ENCODE results near the gene ABLIM1. TPM values are rescaled to one million over a fixed set of nuclear protein-coding genes. Genes with fewer than 3 reads are reported as not detected.

ABLIM1 gene
- total RNA-seq, 1 donor from 2014 or later: 76.9 TPM

DNA sequence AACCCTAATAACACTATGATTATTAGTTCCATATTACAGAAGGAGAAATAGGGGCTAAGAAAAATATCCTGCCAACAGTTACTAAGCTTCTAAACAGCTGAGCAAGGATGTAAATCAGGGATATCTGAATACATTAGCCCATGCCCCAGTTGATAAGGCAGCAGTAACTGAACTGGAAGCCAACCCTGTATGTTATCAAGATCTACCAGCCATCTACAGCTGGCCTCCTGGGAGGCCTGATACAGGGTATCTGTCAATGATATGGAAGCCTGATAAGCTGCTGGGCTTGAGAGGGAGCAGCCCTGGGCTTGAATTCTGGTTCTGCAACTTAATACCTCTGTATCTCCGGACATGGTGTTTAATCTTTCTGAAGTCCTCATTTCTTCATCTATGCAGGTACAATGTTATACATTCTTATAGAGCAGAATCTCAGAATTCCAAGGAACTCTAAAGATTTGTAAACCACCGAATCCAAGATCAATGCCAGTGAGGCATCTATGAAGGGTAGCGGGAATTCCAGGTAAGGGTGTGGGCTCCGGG lies 215.9 kb downstream of the ABLIM1 start:
- Mint-ChIP-seq H3K4me1 (no peaks in the 10 kb centered on the region), H3K27me3 (no peaks in the 10 kb centered on the region), H3K9me3 (no peaks in the 10 kb centered on the region), H3K4me3 (no peak overlapping the region), H3K27ac (no peak overlapping the region), H3K36me3 (ENCODE audit: low read depth) (peaks cover 92% of the 10 kb centered on the region)
- TF ChIP-seq, protein P1, sequence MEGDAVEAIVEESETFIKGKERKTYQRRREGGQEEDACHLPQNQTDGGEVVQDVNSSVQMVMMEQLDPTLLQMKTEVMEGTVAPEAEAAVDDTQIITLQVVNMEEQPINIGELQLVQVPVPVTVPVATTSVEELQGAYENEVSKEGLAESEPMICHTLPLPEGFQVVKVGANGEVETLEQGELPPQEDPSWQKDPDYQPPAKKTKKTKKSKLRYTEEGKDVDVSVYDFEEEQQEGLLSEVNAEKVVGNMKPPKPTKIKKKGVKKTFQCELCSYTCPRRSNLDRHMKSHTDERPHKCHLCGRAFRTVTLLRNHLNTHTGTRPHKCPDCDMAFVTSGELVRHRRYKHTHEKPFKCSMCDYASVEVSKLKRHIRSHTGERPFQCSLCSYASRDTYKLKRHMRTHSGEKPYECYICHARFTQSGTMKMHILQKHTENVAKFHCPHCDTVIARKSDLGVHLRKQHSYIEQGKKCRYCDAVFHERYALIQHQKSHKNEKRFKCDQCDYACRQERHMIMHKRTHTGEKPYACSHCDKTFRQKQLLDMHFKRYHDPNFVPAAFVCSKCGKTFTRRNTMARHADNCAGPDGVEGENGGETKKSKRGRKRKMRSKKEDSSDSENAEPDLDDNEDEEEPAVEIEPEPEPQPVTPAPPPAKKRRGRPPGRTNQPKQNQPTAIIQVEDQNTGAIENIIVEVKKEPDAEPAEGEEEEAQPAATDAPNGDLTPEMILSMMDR (IDR thresholded peaks at IDR 0.05): no peak
- ChIA-PET CTCF (interaction anchor here (1.1 kb wide), 1 partner anchor 29 kb away, joined by 3 read pairs; no protein-coding TSS in a partner anchor), POLR2A (no interaction called here)
- ATAC-seq (ENCODE audit: low read depth): no peak
- DNase-seq: no peak
- intact Hi-C loops (cut with micrococcal nuclease): no loop called here

DNA sequence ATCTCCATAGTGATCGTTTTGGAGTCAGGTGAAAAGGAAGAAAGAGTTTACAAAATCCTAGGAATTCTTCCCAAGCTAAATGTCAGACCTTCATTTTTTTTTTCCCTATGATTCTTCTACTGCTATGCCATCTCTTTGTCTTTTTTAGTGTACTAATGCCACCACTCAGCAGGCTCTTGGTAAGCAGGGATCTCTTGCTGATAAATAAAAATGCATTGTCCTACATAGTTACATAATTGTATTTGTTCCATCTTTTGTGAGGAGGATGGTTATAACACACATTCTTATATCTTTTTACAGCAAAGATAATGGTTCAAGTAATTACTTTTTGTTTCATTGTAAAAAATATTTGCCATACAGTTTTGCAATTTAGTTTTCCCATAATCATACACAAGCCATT lies 217.0 kb downstream of the ABLIM1 start:
- H3K27ac Mint-ChIP-seq: no peak overlapping the region
- H3K9me3 Mint-ChIP-seq: no peaks in the 10 kb centered on the region

DNA sequence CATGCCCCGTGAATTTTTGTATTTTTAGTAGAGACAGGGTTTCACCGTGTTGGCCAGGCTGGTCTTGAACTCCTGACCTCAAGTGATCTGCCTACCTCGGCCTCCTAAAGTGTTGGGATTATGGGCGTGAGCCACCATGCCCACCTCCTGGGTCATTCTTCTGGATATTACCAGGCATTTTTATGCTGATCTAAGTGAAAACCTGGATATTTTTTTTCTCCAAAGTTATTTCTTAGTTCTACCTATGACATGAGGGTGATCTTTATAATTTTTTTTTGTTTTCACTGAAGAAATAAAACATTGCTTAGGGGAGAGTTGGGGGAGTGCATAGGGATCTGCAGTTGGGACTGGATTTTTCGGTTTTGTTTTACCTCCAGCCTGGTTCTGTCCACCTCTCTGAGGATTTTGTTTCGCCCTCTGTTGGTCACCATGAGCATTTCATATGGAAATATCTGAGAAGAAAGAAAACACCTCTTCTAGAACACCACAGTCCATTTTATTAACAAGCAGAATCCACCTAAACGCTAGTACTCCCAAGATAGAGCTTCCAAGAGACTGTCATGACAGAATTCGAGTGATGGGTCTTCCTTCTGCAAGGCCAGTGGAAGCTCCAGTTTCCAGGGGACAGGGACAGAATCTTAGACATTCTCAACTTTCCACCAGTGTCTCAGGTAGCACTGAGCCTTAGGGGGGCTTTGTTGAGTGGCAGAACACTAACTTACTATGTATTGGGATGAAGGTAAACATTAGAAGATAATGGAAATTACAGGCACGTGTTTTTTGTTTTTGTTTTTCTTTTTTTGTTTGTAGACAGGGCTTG lies 220.4 kb downstream of the ABLIM1 start:
- ATAC-seq (ENCODE audit: low read depth) (no peak), DNase-seq (no peak)
- Mint-ChIP-seq H3K4me1 (no peaks in the 10 kb centered on the region), H3K36me3 (ENCODE audit: low read depth) (peaks cover 93% of the 10 kb centered on the region), H3K9me3 (no peaks in the 10 kb centered on the region), H3K4me3 (no peak overlapping the region), H3K27ac (no peak overlapping the region), H3K27me3 (no peaks in the 10 kb centered on the region)
- intact Hi-C loops (cut with micrococcal nuclease): no loop called here
- ChIA-PET POLR2A (no interaction called here), CTCF (no interaction called here)
- TF ChIP-seq, protein P1 (IDR thresholded peaks at IDR 0.05): no peak

More for the DNA sequence above, 217.0 kb downstream of the ABLIM1 start:
- peaks cover 96% of the 10 kb centered on the region for H3K36me3 Mint-ChIP-seq (ENCODE audit: low read depth)
- TF ChIP-seq, protein P1 (IDR thresholded peaks at IDR 0.05): no peak
- ATAC-seq (ENCODE audit: low read depth) (no peak), DNase-seq (no peak)
- ChIA-PET CTCF (no interaction called here), POLR2A (no interaction called here)
- H3K27me3 Mint-ChIP-seq: no peaks in the 10 kb centered on the region
- H3K4me3 Mint-ChIP-seq: no peak overlapping the region
- intact Hi-C loops (cut with micrococcal nuclease): no loop called here
- no peaks in the 10 kb centered on the region for H3K4me1 Mint-ChIP-seq

DNA sequence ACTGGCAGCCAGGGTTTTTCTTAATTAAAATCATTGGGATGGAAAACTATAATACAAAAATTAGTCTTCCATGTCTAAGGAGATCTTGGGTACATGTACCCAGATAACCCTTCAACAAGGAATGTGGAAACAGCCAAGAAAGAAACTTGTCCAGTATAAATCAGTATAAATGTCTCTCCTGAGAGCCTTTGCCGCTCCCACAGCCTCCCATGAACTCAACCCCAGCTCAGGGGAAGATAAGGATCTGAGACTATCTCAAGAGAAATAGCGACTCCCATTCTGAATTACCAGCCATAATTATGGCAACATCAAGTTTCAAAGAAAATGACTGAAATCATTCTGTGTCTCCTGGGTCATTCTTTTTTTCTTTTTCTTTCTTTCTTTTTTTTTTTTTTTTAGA lies 221.1 kb downstream of the ABLIM1 start:
- TF ChIP-seq, protein P1 (IDR thresholded peaks at IDR 0.05): no peak
- H3K36me3 Mint-ChIP-seq (ENCODE audit: low read depth): peaks cover 92% of the 10 kb centered on the region
- no peak for DNase-seq
- no peak for ATAC-seq (ENCODE audit: low read depth)
- intact Hi-C loops (cut with micrococcal nuclease): no loop called here
- H3K9me3 Mint-ChIP-seq: no peaks in the 10 kb centered on the region
- no peak overlapping the region for H3K27ac Mint-ChIP-seq
- no peaks in the 10 kb centered on the region for H3K27me3 Mint-ChIP-seq
- no peaks in the 10 kb centered on the region for H3K4me1 Mint-ChIP-seq
- H3K4me3 Mint-ChIP-seq: no peak overlapping the region
- CTCF ChIA-PET: no interaction called here
- POLR2A ChIA-PET: interaction anchor here (0.5 kb wide), 1 partner anchor 358 kb away, joined by 5 read pairs; no protein-coding TSS in a partner anchor

DNA sequence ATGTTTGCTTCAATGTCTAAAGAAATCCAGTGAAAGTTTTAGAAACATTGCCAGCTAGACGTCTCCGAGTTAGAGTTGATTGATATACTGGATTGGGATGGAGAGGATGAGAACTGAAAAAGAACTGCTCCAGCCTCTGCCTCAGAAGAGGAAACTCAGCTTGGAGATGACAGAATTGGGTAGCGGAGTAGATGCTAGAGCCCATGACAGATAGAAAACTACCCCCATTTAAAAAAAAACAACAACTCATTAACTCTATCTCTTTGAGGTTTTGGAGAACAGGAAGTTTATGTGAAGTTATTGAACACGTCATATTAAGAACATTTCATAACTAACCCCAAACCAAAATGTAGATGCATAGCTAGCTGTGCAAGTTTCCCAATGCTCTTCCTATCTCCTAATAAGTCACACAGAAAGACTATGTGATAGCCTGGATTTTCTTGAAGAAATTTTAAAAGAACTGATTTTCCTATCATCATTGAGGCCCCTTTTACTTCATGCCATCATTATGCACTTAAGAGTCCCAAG lies 225.4 kb downstream of the ABLIM1 start:
- CTCF ChIA-PET: no interaction called here
- intact Hi-C loops (cut with micrococcal nuclease): no loop called here

More for the DNA sequence above, 225.4 kb downstream of the ABLIM1 start:
- Mint-ChIP-seq H3K36me3 (ENCODE audit: low read depth) (peaks cover 70% of the 10 kb centered on the region), H3K4me1 (no peaks in the 10 kb centered on the region), H3K27me3 (no peaks in the 10 kb centered on the region), H3K4me3 (no peak overlapping the region), H3K27ac (no peak overlapping the region), H3K9me3 (no peaks in the 10 kb centered on the region)
- ATAC-seq (ENCODE audit: low read depth) (no peak), DNase-seq (no peak)
- POLR2A ChIA-PET: no interaction called here
- TF ChIP-seq, protein P1 (IDR thresholded peaks at IDR 0.05): no peak
